Keratinocyte (primary cell): Measurements from ENCODE around the gene HMGCS2.

ENCODE experiments used
- EZH2 ChIP-seq: IDR thresholded peaks from one replicate; pipeline ENCODE4 v1.6.1; 2012; ENCODE audit warnings: inconsistent platforms, mild to moderate bottlenecking, low read length, moderate library complexity
- TF ChIP-seq, protein P1 (sequence below), 3 experiments: IDR thresholded peaks in 1 of 3; conservative IDR thresholded peaks in 1 of 3; optimal IDR thresholded peaks in 1 of 3; 2 replicates in 2 of 3; 3 replicates in 1 of 3; pipeline versions ENCODE3 to v1.5.1; 2011; ENCODE audit warnings: low read length in 3 of 3, mild to moderate bottlenecking in 3 of 3, moderate library complexity in 2 of 3, control low read depth in 1 of 3, inconsistent platforms in 1 of 3; ENCODE audit not compliant: insufficient read depth in 2 of 3; ENCODE audit errors: extremely low read depth in 1 of 3

DNA sequence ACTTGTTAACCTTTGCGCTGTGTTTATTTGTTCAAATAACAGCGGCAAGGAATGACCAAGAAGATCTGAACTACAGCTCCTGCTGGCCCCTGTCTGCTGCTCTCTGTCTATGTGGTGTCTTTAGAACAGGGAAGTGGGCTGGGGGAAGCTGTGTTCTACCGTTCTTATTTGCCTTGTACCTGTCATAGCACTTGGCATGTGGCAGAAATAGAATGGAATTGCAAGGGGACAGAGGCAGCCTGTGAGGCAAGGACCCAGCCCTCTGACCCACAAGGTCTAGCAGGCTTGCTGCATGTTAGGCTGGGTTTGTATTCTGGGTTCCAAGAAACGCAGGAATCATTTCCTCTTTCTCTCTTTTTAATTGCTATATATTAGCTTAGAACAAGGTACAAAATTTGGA is 20.7 kb downstream of the HMGCS2 start:
- TF ChIP-seq, protein P1, sequence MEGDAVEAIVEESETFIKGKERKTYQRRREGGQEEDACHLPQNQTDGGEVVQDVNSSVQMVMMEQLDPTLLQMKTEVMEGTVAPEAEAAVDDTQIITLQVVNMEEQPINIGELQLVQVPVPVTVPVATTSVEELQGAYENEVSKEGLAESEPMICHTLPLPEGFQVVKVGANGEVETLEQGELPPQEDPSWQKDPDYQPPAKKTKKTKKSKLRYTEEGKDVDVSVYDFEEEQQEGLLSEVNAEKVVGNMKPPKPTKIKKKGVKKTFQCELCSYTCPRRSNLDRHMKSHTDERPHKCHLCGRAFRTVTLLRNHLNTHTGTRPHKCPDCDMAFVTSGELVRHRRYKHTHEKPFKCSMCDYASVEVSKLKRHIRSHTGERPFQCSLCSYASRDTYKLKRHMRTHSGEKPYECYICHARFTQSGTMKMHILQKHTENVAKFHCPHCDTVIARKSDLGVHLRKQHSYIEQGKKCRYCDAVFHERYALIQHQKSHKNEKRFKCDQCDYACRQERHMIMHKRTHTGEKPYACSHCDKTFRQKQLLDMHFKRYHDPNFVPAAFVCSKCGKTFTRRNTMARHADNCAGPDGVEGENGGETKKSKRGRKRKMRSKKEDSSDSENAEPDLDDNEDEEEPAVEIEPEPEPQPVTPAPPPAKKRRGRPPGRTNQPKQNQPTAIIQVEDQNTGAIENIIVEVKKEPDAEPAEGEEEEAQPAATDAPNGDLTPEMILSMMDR (optimal IDR thresholded peaks at IDR 0.05 in 1 of 3, IDR thresholded peaks at IDR 0.05 in 1 of 3, conservative IDR thresholded peaks at IDR 0.05 in 1 of 3; ENCODE audit: extremely low read depth in 1 of 3, insufficient read depth in 2 of 3, low read length in 3 of 3), result no peak
- no peak for TF ChIP-seq EZH2
